Measurements from ENCODE around the gene CDH13. TPM values are rescaled to one million over a fixed set of nuclear protein-coding genes. Genes with fewer than 3 reads are reported as not detected.

Gene CDH13
- total RNA-seq, 1 experiment from 2014 or later: 49.3 TPM

GRCh38 chr16:83722456-83723183, 1095.9 kb downstream of the CDH13 start:
- peaks cover 9% of the 10 kb centered on the region for H3K9me3 Mint-ChIP-seq (ENCODE audit: unreplicated experiment)
- H3K4me3 Mint-ChIP-seq (ENCODE audit: unreplicated experiment): no peak overlapping the region
- no peaks in the 10 kb centered on the region for H3K27me3 Mint-ChIP-seq (ENCODE audit: insufficient read depth, unreplicated experiment)
- DNase-seq (ENCODE audit: unreplicated experiment): no peak
- intact Hi-C loops (cut with micrococcal nuclease): no loop called here
- ChIA-PET POLR2A (no interaction called here), CTCF (no interaction called here)
- H3K4me1 Mint-ChIP-seq (ENCODE audit: insufficient read depth, unreplicated experiment): no peaks in the 10 kb centered on the region
- TF ChIP-seq CTCF (IDR thresholded peaks at IDR 0.05; ENCODE audit: unreplicated experiment): no peak
- no peaks in the 10 kb centered on the region for H3K36me3 Mint-ChIP-seq (ENCODE audit: insufficient read depth, unreplicated experiment)
- no TSS peak for BruUV-seq (replicated peaks)
- H3K27ac Mint-ChIP-seq (ENCODE audit: low read depth, unreplicated experiment): no peak overlapping the region

GRCh38 chr16:83723244-83723643, 1096.5 kb downstream of the CDH13 start:
- no peak for TF ChIP-seq CTCF (IDR thresholded peaks at IDR 0.05; ENCODE audit: unreplicated experiment)
- intact Hi-C loops (cut with micrococcal nuclease): no loop called here
- Mint-ChIP-seq H3K4me3 (ENCODE audit: unreplicated experiment) (no peak overlapping the region), H3K4me1 (ENCODE audit: insufficient read depth, unreplicated experiment) (no peaks in the 10 kb centered on the region), H3K27ac (ENCODE audit: low read depth, unreplicated experiment) (no peak overlapping the region), H3K36me3 (ENCODE audit: insufficient read depth, unreplicated experiment) (no peaks in the 10 kb centered on the region), H3K27me3 (ENCODE audit: insufficient read depth, unreplicated experiment) (no peaks in the 10 kb centered on the region), H3K9me3 (ENCODE audit: unreplicated experiment) (peaks cover 9% of the 10 kb centered on the region)
- BruUV-seq (replicated peaks): no TSS peak
- no peak for DNase-seq (ENCODE audit: unreplicated experiment)
- ChIA-PET CTCF (no interaction called here), POLR2A (interaction anchor here (0.8 kb wide), 1 partner anchor 17 kb away, joined by 3 read pairs; no protein-coding TSS in a partner anchor)

- ChIA-PET POLR2A (interaction anchor here (0.8 kb wide), 1 partner anchor 17 kb away, joined by 3 read pairs; no protein-coding TSS in a partner anchor), CTCF (no interaction called here)
- DNase-seq (ENCODE audit: unreplicated experiment): no peak
- peaks cover 9% of the 10 kb centered on the region for H3K9me3 Mint-ChIP-seq (ENCODE audit: unreplicated experiment)
- no peak overlapping the region for H3K4me3 Mint-ChIP-seq (ENCODE audit: unreplicated experiment)
- intact Hi-C loops (cut with micrococcal nuclease): no loop called here
- no peak for TF ChIP-seq CTCF (IDR thresholded peaks at IDR 0.05; ENCODE audit: unreplicated experiment)
- H3K27me3 Mint-ChIP-seq (ENCODE audit: insufficient read depth, unreplicated experiment): no peaks in the 10 kb centered on the region
- no TSS peak for BruUV-seq (replicated peaks)
- no peak overlapping the region for H3K27ac Mint-ChIP-seq (ENCODE audit: low read depth, unreplicated experiment)
- H3K4me1 Mint-ChIP-seq (ENCODE audit: insufficient read depth, unreplicated experiment): no peaks in the 10 kb centered on the region
- no peaks in the 10 kb centered on the region for H3K36me3 Mint-ChIP-seq (ENCODE audit: insufficient read depth, unreplicated experiment)
These were observed 1097.1 kb downstream of the CDH13 start for GRCh38 chr16:83723901-83724300.

GRCh38 chr16:83724585-83724984, 1097.8 kb downstream of the CDH13 start:
- intact Hi-C loops (cut with micrococcal nuclease): no loop called here
- H3K9me3 Mint-ChIP-seq (ENCODE audit: unreplicated experiment): peaks cover 9% of the 10 kb centered on the region
- no peak for DNase-seq (ENCODE audit: unreplicated experiment)
- no peak overlapping the region for H3K4me3 Mint-ChIP-seq (ENCODE audit: unreplicated experiment)
- no peak for TF ChIP-seq CTCF (IDR thresholded peaks at IDR 0.05; ENCODE audit: unreplicated experiment)
- no peaks in the 10 kb centered on the region for H3K4me1 Mint-ChIP-seq (ENCODE audit: insufficient read depth, unreplicated experiment)
- ChIA-PET CTCF (no interaction called here), POLR2A (no interaction called here)
- no TSS peak for BruUV-seq (replicated peaks)
- H3K36me3 Mint-ChIP-seq (ENCODE audit: insufficient read depth, unreplicated experiment): no peaks in the 10 kb centered on the region
- H3K27me3 Mint-ChIP-seq (ENCODE audit: insufficient read depth, unreplicated experiment): no peaks in the 10 kb centered on the region
- no peak overlapping the region for H3K27ac Mint-ChIP-seq (ENCODE audit: low read depth, unreplicated experiment)

All from MCF 10A (cell line).